GM21515 (cell line): ENCODE results near the gene PRKCH.

ENCODE experiments used
- ATAC-seq: cut with Tn5 transposase; IDR thresholded peaks from one replicate; pipeline ENCODE4 v1.9.1; 2021; ENCODE audit not compliant: unreplicated experiment

Gene PRKCH

DNA sequence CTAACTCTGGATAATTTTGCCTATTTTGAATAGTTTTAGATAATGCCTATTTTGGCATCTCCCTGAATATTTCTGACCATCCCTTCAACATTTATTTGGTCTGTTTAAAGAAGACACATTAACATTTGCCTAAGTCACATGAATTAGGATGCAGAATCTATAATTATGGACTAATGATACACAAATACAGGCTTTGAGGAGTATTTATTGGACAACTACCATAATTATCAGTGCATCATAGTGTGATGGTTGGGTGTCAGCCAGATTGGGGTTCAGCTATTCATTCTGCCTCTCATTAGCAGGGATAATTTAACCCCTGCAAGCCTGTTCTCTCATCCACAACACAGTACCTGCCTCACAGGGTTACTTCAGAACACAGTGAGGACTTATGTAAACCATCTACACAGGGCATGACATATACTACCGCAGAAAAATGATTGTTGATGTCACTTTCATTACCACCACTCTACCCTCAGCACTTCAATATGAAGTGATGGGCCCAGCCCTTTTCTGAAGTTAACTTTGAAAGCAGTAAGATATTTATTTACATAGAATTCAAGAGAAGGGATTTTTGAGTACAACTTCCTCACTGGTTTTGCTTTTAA is 14.4 kb downstream of the PRKCH start:
- no peak for ATAC-seq

DNA sequence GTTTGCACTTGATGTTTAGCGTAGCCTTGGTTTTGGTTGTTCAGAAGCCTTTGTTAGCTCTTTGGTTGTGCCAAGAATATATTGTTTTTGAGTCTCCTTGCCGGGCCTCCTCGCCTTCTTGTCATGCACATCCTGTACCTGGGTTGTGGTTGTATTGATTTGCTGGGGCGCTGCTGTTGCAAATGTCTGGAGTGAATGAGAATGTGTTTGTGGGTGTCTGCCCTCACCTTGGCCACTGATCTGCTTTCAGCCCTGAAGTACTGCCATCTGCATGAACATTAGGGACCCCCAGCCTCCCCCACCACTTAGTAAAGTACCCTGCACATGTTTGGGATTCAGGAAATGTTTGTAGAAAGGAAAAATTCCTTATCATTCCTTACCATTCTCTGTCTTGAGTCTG is 16.5 kb downstream of the PRKCH start:
- ATAC-seq: no peak

DNA sequence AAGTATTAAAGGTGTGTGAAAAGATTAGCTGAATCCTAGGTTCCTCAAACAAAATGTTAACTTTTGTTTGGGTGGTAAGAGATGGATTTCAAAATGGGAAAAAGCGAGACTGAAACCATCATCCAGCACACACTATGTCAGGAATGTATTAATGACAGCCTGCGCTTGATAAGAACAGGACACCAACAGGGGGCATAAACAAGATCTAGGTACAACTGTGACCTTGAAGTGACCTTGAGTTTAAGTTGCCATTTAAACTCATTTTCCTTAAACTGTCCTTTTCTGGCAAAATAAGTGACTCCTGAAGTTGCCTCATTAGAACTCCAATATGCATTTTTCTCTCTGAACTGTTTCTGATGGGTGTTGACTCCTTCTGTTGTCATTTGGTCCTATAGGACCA is 17.1 kb downstream of the PRKCH start:
- no peak for ATAC-seq

DNA sequence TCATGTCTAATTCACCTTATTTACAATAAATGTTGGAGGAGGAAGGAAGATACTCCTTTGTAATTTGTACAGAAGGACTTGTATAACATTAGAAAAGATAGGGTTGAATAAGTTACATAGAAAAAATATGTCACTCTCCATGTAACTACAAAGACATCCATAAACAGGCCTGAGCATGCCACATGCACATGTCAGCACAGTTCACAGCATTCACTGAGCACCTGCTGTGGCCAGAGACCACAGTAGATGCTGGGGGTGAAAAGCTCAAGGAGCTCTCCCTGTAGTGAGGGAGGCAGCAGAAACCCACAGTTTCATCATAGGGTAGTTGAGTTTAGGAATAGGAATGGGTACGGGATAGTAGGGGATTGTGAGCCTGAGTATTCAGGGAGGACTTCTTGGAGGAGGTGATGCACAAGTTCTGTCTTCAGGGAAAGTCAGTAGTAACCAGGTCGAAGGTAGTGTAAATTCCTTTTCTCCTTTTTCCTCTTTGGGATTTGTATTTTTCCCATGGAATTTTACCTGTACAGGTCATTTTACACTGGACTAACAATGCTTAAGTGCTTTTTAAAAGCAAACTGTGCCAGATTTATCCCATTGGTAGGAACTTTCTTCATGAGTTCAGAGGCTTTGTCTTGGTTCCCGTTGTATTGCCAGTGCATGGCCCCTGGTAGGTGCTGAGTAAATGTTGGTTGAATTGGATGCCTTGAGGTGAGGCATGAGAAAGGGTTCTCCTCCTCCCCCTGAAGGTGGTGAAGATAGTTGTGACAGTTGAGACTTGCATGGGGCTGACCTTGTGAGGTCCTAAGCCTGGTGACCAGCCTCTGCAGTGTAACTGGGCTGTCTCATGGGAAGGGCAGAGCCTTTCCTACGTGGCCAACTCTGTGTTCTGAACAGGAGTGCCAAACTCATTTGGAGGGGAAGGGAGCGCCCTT is 20.2 kb downstream of the PRKCH start:
- no peak for ATAC-seq

DNA sequence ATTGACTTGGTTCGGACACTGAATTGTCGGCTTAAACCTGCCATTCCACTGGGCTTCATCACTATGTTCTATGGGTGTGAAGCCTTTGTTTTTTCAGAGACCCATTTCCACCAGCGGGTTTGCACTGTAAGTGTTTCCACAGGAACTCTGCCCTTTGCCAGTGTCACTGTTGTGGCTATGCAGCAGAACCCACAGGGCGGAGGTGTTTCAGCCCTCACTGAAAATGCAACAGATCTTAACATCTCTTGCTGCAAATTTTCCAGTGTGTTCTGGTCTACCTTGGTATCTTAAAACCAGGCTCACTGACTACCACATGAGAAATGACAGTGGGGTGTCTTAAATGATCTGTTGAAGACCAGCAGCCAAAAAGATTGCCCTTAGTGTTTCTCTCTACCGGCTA is 21.1 kb downstream of the PRKCH start:
- ATAC-seq: no peak

DNA sequence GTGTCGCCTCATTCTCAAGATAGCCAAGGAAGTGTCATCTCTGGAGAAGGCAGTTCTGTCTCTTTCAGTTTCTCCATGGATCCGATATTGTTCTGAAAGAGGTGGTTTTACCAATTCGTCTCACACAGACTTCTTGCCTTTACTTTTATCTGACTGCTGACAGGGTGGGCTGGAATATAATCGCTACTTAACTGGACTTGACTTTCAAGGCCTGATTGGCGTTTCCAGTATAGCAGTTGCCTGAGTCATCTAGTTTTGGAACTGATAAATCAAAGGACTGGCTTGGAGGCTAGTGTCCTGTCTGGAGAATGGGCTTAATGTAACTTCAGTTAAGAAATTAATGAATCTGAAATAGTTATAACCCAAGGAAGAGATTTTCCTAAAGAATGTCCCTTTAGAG is 21.6 kb downstream of the PRKCH start:
- ATAC-seq: no peak

DNA sequence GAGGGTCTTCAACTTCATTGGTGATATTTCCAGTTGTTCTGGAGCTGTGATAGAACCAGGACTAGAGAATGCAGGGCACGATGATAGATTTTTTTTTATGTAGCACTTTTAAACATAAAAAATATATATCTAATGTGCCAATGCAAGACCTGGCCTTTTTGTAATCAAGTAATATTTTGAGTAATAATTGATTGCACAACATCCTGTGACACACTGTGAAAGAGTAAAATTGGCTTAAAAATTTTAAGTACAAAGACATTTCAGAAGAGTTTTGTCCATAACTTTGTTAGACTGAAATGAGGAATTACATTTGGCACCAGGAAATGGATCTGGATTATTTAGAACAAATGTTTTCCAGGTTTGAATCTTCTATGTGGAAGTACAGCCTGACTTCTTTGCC is 22.1 kb downstream of the PRKCH start:
- ATAC-seq: no peak

DNA sequence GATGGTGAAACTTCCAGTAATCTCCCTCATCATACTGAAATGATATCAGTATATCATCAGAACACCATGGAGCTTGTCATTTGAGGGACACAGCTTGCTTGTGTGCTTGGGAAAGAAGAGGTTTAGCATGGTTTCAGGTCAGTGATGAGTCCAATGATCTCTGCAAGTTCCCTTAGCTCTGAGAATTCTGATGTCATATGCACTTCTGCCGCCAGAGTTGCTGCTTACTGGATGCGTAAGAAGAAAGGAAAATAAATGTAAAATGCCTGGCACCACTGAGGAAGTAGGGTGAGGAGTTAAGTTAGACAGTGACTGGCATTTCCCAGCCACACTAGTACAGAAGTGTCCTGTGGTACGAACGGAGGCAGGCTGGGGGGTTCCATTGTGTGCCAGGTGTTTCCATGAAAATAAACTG is 22.6 kb downstream of the PRKCH start:
- ATAC-seq: no peak

DNA sequence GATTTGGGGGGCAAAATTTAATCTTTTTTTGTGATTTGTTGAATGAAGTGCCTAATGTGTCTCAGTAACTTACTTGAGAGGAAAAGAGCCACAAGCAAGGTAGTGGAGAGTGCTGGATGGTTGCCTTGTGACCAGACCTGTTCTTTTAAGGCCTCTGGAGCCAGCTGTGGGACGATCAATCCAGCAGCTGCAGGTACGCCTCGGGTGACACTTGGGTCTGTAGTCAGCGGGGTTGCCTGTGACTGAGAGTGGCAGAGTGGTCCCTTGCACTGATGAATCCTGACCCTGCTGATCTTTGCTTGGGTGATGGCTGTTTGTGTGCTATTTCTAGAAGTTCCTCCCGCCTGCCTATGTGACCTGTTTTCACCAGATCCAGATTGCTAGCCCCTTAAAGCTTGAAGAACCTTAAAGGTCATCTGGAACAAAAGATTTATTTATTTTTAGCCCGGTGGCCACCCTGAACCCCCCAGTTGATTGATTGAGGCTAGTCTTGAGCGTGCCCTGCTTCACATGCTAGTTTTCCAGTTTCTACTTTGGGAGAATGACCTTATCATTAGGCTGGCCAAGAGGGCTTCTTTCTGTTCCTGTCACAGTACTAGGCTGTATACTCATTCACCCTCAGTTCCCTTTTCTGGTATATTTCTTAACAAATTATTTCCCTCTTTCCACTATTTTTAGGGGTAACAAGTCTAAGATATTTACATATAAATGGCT is 23.2 kb downstream of the PRKCH start:
- ATAC-seq: no peak

DNA sequence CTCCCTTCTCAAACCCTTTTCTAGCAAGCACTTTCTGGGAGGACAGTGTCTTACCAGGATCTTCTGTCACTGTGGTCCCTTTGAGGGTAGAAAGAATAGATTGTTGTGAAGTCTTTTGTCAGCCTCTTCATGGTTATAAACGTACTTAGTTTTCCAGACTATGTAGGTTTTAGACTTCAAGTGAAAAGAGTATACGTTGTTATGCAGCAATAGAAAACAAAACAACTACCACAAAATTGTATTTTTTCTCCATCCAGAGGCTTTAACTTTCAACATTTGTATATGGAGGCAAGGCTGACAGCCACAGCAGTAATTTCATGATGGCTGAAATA is 23.7 kb downstream of the PRKCH start:
- no peak for ATAC-seq

DNA sequence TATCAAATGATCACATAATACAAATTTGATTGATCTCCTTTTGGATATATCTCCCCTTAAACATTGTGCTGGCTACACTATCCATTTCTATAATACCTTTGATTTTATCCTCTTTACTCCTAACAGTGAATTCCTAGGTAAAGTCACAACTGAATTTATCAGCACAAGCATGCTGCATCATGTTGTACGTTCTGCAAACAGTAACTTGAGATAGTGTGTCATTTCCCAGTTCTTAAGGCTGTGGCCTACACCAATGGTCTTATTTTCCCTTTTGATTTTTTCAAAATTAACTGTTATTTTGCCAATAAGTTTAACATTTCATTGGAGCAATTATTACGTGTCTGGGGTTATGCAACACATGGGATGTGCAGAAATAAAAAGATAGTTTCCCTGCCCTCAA is 24.8 kb downstream of the PRKCH start:
- ATAC-seq: no peak

DNA sequence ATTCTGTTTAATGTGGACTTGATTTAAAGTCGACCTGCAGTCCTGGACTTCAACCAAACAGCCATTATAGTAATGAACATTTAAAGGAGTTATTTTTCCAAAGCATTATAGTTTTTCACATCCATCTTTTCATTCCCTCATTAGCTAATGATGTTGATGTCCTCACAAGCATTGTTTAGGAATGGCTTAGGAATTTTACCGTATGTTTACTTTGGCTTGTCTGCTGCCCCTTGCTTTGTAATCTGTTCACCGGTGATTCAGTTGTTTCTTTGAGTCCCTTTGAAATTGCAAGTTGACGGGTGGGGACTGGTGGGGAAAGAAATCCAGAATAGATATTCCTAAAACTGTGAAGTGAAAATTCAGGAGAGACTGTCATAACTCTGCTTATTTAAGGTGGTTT is 25.4 kb downstream of the PRKCH start:
- no peak for ATAC-seq

DNA sequence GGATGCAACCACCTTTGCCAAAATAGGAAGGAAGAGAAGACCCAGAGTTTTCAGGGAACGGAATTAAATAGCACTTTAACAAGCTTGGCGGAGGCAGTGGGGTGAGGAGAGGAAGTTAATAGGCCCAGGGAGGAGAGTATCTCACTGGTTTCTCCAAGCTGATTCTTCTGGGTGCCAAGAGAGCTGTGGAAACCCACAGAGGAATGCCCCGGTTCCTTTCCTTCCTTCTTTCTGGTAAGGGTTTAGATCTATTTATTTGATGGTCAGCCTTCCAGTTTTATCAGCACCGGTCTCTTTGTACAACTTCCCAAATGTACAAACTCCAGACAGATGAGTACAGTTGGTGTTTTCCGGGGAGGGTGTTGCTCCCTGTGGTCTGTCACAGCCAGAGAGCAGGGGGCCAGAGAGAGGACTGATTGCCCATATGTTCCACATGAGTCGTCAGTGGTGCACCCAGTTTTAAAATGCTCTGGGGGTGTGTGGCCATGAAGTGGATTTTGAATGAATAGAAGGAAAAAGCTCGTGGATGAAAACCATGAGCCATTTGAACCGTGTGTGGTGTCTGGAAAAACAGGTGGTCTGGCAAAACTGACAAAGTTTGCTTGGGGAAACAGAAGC is 26.6 kb downstream of the PRKCH start:
- ATAC-seq: no peak

DNA sequence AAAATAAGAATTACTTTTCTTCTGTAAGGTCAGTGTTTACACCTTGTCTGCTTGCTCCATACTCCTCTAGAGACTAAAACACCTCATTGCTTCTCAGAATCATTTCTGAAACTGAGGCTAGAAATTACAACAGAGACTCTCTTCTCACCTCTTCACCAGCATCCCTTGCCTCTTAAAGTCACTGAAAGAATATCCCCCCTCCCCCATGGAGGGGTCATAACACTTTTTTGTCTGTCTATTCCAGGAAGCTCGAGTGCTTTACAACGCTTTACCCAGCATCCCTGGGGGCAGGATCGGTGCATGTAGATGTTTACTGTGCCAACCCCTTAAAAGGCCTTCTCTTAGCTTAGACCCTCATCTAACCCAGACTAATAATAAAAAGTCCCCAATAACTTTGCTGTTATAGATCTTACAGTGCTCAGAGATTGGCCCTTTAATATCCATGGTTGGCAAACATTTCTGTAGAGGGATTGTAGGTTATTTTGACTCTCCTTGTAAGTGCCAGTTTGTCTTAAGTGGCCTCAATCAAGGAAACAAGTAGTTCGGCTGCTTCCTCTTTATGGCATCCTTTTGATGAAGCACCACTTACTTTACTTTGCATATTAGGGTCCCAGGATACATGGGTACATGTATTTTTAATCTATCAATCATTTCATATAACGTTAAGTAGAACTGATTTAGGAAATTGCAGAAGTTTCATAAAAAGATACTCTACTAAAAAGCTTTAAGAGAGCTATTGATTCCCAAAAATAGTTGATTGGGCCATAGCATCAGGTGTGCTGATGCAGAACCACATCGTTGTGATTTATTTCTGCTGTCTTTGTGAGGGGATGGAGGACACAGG is 29.3 kb downstream of the PRKCH start:
- ATAC-seq: no peak

DNA sequence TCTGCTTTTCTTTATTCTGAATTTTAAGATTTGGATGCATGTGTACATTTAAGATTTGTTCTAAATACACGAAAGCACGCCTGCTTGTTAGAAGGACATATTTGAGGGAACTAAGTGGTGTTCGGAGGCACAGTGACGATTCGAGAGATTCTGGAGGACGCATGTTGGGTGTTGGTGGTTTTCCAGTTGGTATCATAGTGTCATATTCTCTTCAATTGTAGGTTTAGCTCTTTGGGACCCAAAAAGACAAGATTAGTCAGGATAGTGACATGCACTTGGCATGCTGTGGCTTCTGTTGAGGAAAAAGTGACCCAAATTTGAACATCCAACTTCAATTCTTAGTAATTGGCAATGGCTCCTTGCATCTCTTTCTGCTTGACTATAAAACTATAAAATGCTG is 30.1 kb downstream of the PRKCH start:
- ATAC-seq: no peak

DNA sequence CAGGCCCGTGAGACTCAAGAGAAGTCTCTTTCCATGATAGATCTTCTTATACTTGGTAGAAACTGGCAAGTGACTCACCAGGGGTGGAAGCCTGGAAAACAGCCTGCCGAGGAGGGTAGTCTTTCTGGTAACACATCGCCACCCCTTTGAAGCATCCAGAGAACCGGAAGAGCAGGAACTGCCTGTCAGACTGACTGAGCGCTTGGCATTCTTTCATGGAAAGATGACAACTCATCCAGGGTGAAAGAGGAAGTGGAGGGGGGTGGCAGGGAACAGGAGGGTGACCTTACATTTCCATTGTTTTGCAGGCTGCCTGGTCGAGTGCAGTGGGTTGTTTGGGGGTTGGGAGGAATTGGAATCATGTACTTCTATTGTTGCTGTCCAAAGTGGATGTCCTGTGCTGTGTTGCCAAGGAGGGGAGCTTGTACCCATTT is 34.5 kb downstream of the PRKCH start:
- ATAC-seq: no peak

DNA sequence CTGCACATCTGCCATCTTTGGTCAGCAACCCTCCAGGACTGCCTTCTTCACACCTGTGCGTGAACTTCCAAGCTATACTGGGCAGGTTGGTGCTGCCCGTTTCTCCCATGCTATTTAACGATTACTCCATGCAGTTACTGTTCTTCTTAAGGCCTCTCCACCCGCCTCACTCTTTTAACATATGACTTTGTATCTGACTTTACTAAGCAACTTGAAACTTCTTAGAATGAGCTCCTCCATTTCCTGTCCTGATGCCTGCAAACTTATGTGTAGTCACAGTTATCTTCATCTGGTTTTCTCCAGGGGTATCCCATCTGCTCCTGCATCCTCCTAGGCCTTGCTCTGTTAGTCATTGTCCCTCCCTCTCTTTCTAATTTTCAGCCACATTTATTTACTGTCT is 35.7 kb downstream of the PRKCH start:
- no peak for ATAC-seq

DNA sequence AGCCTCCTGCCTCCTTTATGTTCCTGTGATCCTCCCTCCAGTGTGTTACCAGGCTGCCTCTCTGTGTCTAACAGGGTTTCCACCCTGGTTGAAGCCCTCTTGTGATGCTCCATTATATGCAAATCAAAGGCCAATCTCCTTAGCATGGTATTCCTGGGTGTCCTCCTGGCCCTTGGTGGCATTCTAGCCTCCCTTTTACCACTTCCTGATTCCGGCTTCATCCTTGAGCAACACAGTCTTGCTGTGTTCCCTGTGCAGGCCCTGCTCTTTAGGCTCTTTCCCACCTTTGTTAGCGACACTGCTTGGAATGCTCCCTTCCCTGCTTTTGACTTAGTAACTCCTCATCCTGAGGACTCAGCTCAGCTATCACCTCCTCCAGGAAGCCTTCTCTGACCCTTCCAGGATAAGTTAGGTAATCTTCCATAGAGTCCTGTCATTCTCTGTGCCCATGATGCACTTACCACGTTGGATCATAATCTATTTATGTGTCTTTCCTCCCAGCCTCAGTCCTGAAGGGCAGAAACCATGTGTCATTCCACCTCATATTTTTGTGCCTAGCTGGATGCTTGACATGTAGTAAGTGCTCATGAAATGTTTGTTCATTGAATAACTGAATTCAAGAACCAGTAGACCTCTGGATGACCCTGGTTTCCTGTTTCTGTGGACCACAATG is 37.3 kb downstream of the PRKCH start:
- ATAC-seq: no peak

DNA sequence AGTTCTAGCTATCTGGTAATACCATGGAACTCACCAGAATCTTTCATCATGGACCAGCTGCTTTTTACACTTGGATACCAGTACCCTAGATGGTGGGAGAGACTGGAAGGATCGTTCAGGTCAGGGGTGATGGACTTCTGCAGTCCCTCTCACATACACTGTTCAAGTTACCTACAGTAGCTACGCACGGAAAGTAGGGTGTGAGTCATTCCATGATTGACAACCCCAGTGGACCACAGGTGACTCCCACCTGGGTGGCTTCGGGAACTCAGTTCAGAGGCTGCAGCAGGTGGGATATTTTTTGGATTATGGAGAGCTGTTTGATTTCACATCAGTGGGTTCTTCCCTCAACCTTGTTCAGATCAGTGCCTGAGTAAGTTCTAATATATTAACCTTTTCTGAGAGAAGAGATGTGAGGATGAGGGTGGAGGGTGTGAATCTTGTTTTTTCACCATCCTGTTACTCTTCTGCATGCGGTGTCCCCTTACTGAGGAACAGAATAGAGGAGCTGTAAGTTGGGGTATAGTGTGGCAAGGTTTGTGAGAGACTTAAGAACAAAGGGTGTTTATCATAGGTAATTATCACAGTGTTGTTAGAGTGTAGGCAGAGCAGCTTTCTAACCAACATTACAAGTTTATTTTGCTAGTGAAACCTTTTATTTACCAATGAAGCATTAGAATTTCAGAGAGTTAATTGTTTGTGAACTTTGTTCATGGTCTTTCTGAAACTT is 39.6 kb downstream of the PRKCH start:
- ATAC-seq: no peak
